Measurements from ENCODE around the gene ANK2.

The ANK2 gene

DNA sequence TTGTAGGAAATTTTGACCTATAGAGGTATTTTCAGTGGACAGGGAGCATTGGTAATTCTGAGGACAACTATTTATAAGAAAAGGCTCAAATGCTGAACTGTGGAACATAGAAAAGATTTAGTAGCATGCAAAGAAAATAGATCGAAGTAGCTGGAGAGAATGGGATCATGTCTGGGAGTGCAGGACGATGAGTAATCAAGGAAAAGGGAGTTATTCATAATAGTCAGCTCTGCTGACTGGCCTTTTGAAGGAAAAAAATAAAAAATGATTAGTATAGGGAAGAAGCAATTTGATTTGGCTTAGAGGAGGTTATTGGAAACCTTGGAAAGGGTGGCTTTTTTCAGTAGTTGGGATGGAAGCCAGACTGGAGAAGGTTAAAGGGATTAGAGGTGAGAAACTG, 22.9 kb upstream of the ANK2 start:
- H3K4me3 Mint-ChIP-seq, result no peak overlapping the region
- H3K27me3 Mint-ChIP-seq, result peaks cover 3% of the 10 kb centered on the region
- H3K27ac Mint-ChIP-seq, result no peak overlapping the region
- H3K36me3 Mint-ChIP-seq (ENCODE audit: low read depth), result no peaks in the 10 kb centered on the region
- H3K9me3 Mint-ChIP-seq, result no peaks in the 10 kb centered on the region
- no peaks in the 10 kb centered on the region for H3K4me1 Mint-ChIP-seq (ENCODE audit: low read depth)

DNA sequence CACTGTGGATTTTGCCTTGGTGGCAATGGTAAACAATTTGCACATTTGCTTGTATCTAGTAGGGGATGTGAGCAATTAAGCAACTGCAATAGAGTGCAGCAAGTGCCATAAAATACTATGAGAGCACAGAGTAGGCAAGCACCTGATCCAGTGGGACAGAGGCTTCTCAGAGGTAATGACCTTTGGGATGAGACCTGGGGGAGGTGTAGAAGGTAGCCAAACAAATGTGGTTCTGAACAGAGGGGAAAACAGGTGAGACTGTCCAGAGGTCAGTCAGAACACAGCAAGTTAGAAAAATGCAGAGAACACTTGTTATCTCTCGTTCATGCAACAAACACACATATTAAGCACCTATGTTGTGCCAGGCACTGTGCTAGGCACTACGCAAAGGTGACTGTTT, 21.4 kb upstream of the ANK2 start:
- no peaks in the 10 kb centered on the region for H3K4me1 Mint-ChIP-seq (ENCODE audit: low read depth)
- H3K36me3 Mint-ChIP-seq (ENCODE audit: low read depth), result no peaks in the 10 kb centered on the region
- H3K27ac Mint-ChIP-seq, result no peak overlapping the region
- H3K4me3 Mint-ChIP-seq, result no peak overlapping the region
- H3K9me3 Mint-ChIP-seq, result no peaks in the 10 kb centered on the region
- peaks cover 3% of the 10 kb centered on the region for H3K27me3 Mint-ChIP-seq

DNA sequence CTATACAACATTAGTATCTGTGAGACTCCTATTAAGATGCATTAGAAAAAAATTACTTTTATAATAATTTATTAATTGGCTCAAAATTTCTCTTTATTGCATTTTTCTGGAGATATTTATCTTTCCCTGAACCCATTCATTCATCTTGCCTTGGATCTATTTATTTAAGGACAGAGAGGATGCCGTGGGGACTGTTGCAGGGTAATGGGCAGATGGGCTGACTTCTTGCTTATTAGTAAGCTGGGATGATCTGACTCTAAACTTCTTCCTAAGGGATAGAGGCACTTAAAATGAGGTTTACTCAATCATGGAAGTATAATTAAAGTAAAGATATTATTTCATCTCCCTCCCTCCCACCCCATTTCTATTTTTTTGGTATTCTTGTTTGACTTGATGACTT, 18.2 kb upstream of the ANK2 start:
- Mint-ChIP-seq H3K27ac (no peak overlapping the region), H3K4me3 (no peak overlapping the region), H3K36me3 (ENCODE audit: low read depth) (no peaks in the 10 kb centered on the region), H3K4me1 (ENCODE audit: low read depth) (no peaks in the 10 kb centered on the region), H3K27me3 (peaks cover 4% of the 10 kb centered on the region), H3K9me3 (no peaks in the 10 kb centered on the region)

DNA sequence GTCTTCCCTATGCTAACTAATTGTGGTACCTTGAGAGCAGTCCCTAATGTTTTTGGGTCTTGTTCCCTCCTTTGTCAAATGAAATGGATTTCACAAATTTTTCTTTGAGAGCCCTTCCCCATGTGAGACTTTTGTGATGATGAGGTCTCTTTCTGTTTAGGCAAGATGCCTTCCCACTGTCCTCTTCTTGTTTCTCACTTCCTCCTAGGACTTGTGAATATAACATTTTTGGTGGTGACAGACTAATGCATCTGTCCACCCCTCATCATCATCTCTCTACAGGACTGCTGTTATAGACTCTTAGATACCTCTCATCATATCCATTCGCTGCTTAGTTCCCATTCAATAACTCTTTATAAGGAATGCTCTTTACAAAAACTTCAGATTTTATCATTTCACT, 8.7 kb upstream of the ANK2 start:
- no peaks in the 10 kb centered on the region for H3K4me1 Mint-ChIP-seq (ENCODE audit: low read depth)

DNA sequence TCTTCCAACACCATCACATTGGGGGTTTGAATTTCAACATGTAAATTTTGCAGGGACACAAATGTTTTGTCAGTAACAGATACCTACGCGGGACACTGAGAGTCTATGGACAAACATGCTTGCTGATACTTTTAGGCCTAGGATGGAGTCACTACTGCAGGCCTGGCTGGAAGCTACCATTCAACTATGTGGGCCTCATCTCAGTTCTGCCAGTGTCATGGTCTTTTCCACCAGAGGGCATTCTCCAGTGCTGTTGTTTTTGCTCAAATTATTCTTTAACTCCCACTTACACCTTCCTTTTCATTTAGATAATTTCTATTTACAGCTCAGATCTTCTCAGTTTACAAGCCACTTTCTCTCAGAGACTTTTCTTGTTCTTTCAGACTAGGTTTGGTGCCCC, 7.0 kb upstream of the ANK2 start:
- Mint-ChIP-seq H3K36me3 (ENCODE audit: low read depth) (no peaks in the 10 kb centered on the region), H3K4me3 (no peak overlapping the region), H3K4me1 (ENCODE audit: low read depth) (no peaks in the 10 kb centered on the region), H3K9me3 (no peaks in the 10 kb centered on the region), H3K27me3 (no peaks in the 10 kb centered on the region), H3K27ac (no peak overlapping the region)

More for the DNA sequence above, 8.7 kb upstream of the ANK2 start:
- no peaks in the 10 kb centered on the region for H3K9me3 Mint-ChIP-seq
- H3K36me3 Mint-ChIP-seq (ENCODE audit: low read depth), result no peaks in the 10 kb centered on the region
- H3K4me3 Mint-ChIP-seq, result no peak overlapping the region
- H3K27ac Mint-ChIP-seq, result no peak overlapping the region
- H3K27me3 Mint-ChIP-seq, result no peaks in the 10 kb centered on the region

DNA sequence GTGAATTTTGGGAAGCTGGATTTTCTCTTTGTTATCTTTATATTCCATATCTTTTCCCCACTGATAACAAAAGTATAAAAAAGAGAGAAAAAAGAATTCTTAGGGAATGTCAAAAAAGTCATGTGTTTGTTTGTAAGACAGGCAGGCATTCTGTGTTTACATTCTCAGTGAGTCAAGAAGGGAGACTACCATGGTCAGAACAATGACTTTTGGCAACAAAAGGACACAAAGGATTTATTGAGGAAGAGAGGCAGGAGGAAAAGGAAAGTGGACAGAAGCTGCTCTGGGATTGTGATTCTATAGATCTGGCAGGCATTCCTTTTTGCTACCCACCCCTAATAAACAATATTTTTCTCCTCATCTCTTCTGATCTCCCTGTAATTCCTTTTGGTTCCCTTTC, 5.9 kb upstream of the ANK2 start:
- Mint-ChIP-seq H3K4me1 (ENCODE audit: low read depth) (no peaks in the 10 kb centered on the region), H3K27me3 (no peaks in the 10 kb centered on the region), H3K27ac (no peak overlapping the region), H3K9me3 (no peaks in the 10 kb centered on the region), H3K4me3 (no peak overlapping the region), H3K36me3 (ENCODE audit: low read depth) (no peaks in the 10 kb centered on the region)

DNA sequence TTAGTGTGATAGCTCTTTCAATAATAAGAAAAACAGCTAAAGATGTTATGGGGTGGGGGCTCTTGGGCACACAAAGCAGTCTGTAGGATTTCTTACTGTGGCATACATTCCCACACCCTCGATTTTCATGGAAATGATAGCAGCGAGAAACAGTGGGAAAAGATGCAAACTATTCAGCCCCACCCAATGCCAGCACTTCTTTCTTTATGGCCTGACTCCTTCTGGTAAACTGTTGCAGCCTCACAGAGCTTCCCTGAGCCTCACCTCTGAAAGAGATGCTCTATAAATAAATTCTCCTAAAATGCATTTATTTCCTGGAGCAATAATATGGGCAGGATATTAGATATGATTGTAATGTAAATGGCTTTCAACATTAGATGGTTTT, 910 bp downstream of the ANK2 start:
- no peaks in the 10 kb centered on the region for H3K4me1 Mint-ChIP-seq (ENCODE audit: low read depth)

DNA sequence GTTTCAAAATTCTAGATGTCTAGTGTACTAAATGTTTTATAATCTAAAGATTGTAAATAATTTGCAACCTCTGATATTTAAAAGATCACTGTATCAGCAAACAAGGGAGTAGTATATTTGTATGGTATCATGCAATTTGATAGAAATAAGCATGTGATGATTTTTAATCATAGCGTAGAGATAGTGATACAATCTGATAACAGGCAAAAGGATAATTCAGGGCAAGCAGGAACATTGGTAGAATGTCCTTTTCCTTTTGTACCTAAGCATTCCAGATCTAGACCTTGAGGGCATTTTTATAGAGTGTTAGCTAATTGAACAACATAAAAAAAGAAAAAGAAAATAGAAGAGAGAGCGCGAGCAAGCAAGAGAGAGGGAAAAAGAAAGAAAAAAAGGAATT, 1.4 kb downstream of the ANK2 start:
- peaks cover 5% of the 10 kb centered on the region for H3K27me3 Mint-ChIP-seq
- no peaks in the 10 kb centered on the region for H3K9me3 Mint-ChIP-seq
- H3K4me1 Mint-ChIP-seq (ENCODE audit: low read depth), result no peaks in the 10 kb centered on the region
- H3K4me3 Mint-ChIP-seq, result no peak overlapping the region
- H3K36me3 Mint-ChIP-seq (ENCODE audit: low read depth), result no peaks in the 10 kb centered on the region
- H3K27ac Mint-ChIP-seq, result no peak overlapping the region

More for the DNA sequence above, 910 bp downstream of the ANK2 start:
- Mint-ChIP-seq H3K27ac (no peak overlapping the region), H3K36me3 (ENCODE audit: low read depth) (no peaks in the 10 kb centered on the region), H3K9me3 (no peaks in the 10 kb centered on the region), H3K27me3 (peaks cover 5% of the 10 kb centered on the region), H3K4me3 (no peak overlapping the region)

DNA sequence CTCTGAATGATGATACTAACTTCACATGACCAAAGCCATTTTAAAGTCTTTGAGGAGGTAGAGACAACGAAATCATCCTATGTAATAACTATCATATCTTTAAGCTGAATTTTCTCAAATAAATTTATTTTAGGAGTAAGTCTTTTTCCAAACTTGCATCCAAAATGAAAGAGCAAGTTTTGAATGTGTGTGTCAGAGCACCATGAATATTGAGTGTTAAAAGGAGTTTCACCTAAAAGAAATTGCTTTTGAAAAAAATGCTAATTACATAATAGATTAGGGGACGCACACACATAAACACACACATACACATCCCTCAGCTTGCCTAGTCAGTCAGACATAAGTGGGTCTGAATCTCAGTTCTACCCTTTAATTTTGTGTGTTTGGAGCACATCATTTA, 1.9 kb downstream of the ANK2 start:
- Mint-ChIP-seq H3K9me3 (no peaks in the 10 kb centered on the region), H3K36me3 (ENCODE audit: low read depth) (no peaks in the 10 kb centered on the region), H3K27me3 (peaks cover 5% of the 10 kb centered on the region), H3K27ac (no peak overlapping the region), H3K4me3 (no peak overlapping the region), H3K4me1 (ENCODE audit: low read depth) (no peaks in the 10 kb centered on the region)

DNA sequence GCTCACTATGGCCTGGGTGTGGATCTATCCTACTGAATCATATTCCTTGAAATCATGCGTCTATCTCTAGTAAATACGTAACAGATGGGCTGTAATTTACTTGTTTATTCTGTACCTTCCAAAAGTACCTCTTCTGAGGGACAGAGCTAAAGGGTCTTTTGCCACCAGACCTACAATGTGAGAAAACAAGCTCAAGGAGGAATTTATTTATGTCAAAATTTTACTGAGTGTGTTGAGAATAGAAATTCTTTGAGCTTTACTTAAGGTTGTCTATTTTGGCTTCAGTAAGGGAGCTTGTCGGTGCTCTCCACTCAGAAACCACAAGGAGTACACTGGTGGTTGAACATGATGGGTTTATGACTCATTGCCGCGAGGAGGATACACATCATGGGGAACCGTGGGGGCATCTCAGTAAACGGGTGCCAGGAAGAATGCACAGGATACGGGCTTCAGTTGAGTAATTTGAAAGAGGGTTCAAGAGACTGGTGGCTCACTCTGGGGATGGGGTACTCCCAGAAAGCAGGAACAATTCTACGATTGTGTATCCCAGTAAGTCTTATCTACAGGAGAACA, 3.0 kb downstream of the ANK2 start:
- peaks cover 5% of the 10 kb centered on the region for H3K27me3 Mint-ChIP-seq
- no peak overlapping the region for H3K27ac Mint-ChIP-seq
- no peak overlapping the region for H3K4me3 Mint-ChIP-seq
- H3K4me1 Mint-ChIP-seq (ENCODE audit: low read depth), result no peaks in the 10 kb centered on the region
- H3K9me3 Mint-ChIP-seq, result no peaks in the 10 kb centered on the region
- no peaks in the 10 kb centered on the region for H3K36me3 Mint-ChIP-seq (ENCODE audit: low read depth)

DNA sequence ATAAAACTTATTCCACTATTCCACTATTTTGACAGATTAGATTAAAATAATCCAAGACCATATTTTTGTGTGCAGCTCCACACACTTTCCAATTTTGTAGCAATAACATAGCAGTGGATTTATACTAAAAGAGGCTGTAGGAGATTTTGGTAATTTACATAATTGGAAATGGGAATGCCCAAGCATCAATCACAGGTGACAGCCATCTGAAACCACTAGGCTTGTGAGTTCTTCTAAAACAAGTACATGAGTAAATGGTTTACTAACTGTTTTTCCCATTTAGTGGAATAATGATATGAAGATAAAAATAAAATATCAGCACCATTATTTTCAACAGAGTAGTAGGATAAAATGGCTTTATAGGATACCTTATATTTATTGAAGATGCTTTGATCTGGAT, 4.4 kb downstream of the ANK2 start:
- H3K4me1 Mint-ChIP-seq (ENCODE audit: low read depth), result no peaks in the 10 kb centered on the region
- H3K36me3 Mint-ChIP-seq (ENCODE audit: low read depth), result no peaks in the 10 kb centered on the region
- H3K27me3 Mint-ChIP-seq, result peaks cover 5% of the 10 kb centered on the region
- no peak overlapping the region for H3K27ac Mint-ChIP-seq
- H3K9me3 Mint-ChIP-seq, result no peaks in the 10 kb centered on the region
- H3K4me3 Mint-ChIP-seq, result no peak overlapping the region

DNA sequence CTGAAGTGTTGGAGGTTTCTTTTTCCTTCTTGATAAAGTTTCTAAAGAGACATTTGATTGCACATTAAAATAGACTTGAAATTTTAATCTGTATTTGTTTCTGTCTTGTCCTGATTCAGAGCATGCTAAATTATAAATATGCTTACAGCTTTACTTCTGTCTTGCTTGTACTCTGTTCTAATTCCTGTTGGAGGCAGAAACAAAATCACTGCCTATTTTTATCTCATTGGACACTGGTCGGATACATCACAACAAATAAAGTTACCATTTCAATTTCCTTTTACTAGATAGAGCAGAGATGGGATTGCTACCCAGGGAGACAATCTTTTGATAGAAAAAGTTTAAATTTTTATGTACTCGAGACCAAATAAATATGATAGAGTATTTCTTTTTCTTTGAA, 6.9 kb downstream of the ANK2 start:
- Mint-ChIP-seq H3K27ac (no peak overlapping the region), H3K4me3 (no peak overlapping the region), H3K9me3 (no peaks in the 10 kb centered on the region), H3K36me3 (ENCODE audit: low read depth) (no peaks in the 10 kb centered on the region), H3K4me1 (ENCODE audit: low read depth) (no peaks in the 10 kb centered on the region), H3K27me3 (no peaks in the 10 kb centered on the region)

DNA sequence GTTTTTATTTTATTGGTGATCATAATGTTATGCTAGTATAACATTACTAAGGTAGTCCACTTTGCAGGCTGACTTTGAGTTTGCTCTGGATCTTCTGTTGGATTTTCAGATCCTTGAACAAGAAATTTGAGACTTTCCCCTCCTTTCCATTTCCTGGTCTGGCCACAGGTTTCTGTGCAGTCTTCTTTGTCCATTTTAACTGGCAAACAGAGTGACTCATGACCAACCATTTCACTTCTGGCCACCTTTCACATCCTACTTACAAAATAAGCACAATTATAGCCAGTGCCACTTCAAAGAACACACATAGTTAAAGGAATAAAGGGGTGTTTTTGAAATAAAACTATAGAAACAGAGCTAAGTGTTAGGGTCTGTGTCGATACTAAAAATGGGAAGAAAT, 8.4 kb downstream of the ANK2 start:
- Mint-ChIP-seq H3K4me1 (ENCODE audit: low read depth) (no peaks in the 10 kb centered on the region), H3K4me3 (no peak overlapping the region), H3K36me3 (ENCODE audit: low read depth) (no peaks in the 10 kb centered on the region), H3K9me3 (no peaks in the 10 kb centered on the region), H3K27ac (no peak overlapping the region), H3K27me3 (no peaks in the 10 kb centered on the region)

DNA sequence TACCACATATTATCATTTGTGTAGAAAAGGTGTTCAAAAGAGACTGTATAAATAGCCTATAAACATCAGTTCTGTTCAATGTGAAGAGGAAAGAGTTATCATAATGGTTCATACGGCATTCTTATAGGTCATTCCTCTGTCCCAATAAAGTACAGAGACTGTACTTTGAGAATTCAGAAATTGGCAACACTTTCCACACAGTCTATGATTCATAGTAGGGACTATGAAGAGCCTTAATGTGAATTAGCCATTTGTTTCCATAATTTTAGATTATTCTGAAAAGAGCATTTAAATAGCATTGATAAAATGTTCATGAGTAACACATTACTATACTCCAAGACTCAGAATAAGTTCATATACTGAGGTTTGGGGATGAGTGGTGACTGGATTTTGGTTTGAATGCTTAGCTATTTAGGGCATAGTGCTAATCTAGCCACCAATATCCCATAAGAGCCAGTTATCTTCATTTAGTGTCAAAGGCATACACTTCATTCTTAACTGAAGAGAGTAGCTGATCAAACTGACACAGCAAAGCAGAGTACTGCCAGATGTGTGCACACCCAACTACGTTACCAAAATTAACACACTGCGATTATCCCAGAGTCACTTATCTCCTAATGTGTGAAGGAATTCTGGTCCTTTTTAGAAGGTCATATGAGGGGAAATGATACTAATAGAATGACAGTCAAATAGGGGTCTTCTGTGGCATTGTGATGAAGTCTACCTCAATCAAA, 10.2 kb downstream of the ANK2 start:
- Mint-ChIP-seq H3K36me3 (ENCODE audit: low read depth) (no peaks in the 10 kb centered on the region), H3K4me3 (no peak overlapping the region)

DNA sequence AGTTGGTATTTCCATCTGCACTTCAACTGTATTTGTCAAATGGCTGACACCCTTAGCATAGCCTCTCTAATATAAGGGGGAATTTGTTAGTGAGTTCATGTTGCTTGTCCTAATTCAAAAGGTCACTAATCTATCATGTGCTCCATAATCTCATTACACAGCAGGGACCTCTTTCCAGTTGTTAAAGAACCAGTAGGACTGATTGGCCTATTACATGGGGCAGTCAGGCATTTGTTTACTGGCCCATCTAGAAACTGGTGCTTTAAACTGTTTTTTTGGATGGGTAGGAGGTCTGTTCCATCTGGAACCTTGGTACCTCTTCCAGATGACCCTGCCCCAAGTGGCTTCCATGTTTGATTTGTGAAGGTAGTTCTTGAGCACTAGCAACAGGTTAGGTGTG, 11.4 kb downstream of the ANK2 start:
- Mint-ChIP-seq H3K4me1 (ENCODE audit: low read depth) (no peaks in the 10 kb centered on the region), H3K27ac (no peak overlapping the region), H3K36me3 (ENCODE audit: low read depth) (no peaks in the 10 kb centered on the region), H3K4me3 (no peak overlapping the region), H3K9me3 (no peaks in the 10 kb centered on the region), H3K27me3 (no peaks in the 10 kb centered on the region)

More for the DNA sequence above, 10.2 kb downstream of the ANK2 start:
- H3K9me3 Mint-ChIP-seq, result no peaks in the 10 kb centered on the region
- H3K4me1 Mint-ChIP-seq (ENCODE audit: low read depth), result no peaks in the 10 kb centered on the region
- no peak overlapping the region for H3K27ac Mint-ChIP-seq
- H3K27me3 Mint-ChIP-seq, result no peaks in the 10 kb centered on the region

DNA sequence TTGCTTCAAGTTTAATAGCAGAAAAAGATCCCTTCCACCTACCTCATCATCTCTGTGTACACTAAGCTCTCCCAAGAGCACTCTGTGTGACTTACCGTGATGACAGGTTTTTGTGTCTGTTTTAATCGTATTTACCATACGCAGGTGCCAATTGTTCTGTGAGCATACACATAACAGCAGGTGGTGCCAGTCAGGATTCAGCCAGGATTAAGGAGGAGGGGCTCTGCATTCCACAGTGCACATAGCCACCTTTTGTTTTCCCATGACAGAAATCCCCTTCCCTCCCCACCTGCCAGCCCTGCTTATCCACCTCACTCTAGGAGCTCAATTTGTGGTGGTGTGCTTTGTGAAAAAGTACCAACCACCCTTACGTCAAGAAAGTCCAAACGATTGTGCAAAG, 14.8 kb downstream of the ANK2 start:
- H3K27ac Mint-ChIP-seq, result no peak overlapping the region
- no peak overlapping the region for H3K4me3 Mint-ChIP-seq
- H3K27me3 Mint-ChIP-seq, result no peaks in the 10 kb centered on the region
- H3K36me3 Mint-ChIP-seq (ENCODE audit: low read depth), result no peaks in the 10 kb centered on the region
- no peaks in the 10 kb centered on the region for H3K4me1 Mint-ChIP-seq (ENCODE audit: low read depth)
- H3K9me3 Mint-ChIP-seq, result no peaks in the 10 kb centered on the region
